HL-60/S4 (cell line): ENCODE measurements around the gene CNTNAP5.

ENCODE experiments used
- in situ Hi-C: fragments of 300-500 bp; cut with MboI; formaldehyde crosslinking; loops from 2 replicates; pipeline ENCODE4 v1.14.3; 2022; ENCODE audit warnings: low sequenced_read_pairs

The CNTNAP5 gene

DNA sequence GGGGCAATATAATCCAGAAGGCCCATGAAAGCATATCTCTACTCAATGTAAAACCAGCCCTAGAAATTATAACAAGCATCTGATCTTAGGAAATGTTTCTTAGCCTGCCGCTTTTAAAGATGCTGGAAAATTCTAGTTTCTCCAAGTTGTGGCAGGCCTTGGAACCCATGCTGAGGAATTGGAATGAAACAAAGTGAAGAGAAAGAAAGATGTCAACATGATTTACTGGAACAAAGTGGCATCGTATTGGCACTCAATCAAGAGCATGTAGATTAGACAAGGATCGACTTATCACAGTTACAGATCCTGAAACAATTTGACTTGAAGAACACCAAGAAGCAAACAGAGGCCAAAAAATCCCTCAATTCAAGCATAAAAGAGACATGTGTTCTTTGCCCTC, 28.7 kb downstream of the CNTNAP5 start:
- in situ Hi-C loops, result no loop called here

DNA sequence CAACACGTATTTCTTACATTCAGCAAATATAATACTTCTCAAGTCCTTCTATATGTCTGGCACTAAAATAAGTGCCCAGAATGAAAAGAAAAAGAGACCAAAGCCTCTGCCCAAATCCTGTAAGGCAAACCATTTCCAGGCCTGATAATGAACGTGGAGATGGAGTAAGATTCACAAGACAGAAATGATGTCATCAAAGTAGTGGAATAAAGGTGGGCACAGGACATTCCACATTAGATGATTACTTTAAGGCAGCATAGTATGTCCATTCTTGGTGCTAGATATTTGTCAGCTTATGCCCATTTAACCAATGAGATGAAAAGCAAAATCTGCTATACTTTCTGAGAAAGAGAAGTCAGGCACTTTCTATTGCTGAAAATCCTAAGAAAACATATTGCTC, 38.5 kb downstream of the CNTNAP5 start:
- in situ Hi-C loops, result no loop called here

DNA sequence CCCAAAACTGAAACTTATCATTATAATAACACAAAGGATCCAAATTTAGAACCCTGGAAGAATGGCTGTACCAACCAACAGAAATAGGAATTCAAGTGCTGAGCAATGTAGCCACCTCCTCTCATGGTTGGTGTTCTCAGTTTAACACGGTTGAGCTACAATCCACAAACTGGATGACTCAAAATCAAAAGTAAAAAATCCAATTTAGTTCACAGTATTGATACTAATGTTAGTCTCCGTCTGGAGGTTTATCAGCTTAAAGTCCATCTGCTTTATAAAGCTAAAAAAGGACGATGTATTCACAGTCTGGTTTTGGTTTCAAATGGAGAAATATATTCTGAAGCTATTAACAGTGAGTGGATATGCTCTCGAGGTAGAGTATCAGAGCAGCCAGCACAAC, 40.5 kb downstream of the CNTNAP5 start:
- in situ Hi-C loops, result no loop called here

DNA sequence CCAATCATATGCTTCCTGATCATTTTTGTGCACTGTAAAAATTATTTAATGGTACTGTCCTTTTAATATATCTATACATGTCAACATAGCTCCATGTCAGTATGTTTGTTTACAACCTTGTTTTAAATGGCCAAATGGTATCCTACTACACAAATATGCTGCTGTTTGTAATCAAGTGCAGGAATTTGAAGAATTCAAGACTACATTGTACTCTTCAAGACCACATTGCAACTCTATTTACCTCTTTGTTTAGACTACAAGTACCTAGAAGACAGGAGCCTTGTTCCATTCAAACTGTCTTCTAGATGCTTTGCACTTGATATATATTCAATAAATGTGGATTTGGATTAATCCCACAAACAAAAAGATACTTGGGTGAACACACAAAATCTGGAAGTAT, 41.7 kb downstream of the CNTNAP5 start:
- in situ Hi-C loops, result no loop called here

DNA sequence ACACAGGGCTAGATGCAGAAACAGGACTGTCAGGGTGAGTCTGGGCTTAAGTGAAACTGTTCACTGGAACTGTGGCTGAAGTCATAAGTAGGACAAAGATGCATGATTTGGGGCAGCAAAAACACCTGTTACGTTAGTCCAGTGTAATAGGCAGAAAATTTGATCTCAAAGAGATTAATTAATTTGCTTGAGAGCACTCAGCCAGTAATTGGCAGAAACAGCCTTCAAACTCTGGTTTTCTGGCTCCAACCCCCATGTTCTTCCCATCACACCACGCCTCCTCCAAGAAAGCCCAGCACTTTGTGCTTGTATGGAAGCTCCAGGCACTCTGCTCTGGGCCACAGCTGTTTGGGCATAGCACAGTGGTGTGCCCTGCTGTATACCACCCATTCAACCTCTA, 54.0 kb downstream of the CNTNAP5 start:
- in situ Hi-C loops, result no loop called here

DNA sequence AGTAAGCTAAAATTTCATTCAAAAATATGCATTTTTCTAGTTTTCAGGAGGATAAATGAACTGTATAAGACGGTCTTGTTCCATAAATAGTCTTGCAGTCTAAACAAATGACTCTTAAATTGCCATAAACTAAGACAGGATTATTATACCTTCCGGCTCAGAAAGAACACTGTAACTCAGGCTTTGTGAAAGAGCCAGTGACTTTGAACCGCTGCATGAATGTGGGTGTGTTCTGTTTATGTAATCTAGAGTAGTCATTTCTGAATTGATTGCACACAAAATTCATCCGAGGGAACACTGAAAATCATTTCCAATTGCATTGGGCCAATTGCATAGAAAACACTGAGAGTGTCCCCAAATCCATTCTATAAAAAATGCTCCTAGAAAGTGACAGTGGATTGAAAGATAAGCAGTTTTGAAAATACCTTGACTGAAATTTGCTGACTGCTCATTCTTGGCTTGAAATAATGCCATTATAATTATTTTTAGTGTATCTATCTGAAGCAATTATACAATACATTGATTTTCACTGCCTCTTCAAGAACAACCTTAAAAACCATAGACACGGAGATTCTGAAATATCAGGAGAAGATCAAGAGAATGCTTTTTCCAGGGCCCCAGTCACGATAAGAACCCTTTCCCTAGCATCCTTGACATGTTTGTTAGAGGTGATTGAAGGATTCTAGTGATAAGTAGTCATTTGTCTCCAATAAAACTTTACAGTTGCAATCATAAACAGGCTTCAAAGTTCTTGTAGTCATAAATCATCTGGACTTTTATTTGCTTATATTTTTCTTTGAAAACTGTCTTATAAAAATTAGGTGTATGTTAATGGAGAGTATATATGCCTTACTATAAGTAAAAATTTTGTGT, 55.4 kb downstream of the CNTNAP5 start:
- in situ Hi-C loops, result no loop called here

DNA sequence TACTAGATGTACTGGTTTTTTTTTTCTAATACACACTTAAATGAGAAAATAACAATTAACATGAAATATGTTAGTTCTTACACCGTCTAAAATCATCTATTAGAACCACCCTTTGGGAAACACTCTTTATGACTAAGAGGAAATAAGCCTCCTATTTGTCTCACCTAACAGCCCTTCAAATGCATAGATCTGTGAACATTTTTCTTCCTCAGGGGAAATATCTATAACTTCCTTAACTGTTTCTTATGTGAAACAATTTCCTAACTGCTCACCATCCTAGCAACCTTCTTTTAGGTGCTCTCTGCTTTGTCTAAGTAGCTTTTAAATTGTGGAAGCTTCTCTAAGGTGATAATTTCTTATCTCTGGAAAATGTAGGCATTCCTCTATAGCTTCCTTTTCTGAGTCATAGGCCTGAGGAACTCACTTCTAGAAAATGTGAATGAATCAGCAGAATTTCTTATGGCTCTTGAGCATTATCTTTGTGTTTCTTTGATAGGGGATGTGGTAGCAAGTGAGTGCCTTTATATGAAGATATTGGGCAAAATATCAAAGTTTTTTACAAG, 56.1 kb downstream of the CNTNAP5 start:
- in situ Hi-C loops, result no loop called here

DNA sequence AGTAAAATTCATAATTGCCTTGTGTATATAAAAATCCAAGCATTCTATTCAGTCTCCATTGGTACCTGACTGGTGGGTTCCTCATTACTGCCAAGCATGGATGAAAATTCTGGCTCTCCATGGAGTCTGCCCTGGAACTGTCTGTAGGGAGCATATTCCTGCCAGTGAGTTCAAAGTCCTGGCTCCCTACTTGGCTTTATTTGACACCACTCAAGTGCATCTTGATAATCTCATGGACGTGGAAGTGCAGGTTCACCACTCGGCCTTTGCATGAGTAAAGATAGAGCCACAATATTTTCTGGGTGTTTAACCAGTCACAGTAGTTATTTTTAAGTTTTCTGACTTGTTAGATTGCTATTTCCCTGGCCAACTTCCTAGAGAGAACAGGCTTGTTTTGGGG, 63.5 kb downstream of the CNTNAP5 start:
- in situ Hi-C loops, result no loop called here

DNA sequence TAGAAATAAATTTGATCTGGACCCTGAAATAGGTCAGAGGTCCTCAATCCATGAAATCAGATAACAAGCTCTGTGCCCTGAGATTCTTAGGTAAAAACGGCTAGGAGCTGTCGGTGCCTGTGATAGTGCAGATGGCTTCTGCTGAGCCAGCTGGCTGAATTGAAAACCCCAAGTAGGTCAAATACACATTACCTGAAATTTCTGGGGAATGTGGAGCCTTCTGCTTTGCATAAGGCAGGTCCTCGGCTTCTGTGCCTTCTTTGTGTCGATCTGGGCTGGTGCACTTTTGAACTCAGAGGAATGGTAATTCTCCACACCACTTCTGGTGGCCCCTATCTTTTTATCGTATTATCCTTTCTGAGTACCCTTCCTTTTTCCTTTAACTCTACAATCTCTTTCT, 66.6 kb downstream of the CNTNAP5 start:
- in situ Hi-C loops, result no loop called here

DNA sequence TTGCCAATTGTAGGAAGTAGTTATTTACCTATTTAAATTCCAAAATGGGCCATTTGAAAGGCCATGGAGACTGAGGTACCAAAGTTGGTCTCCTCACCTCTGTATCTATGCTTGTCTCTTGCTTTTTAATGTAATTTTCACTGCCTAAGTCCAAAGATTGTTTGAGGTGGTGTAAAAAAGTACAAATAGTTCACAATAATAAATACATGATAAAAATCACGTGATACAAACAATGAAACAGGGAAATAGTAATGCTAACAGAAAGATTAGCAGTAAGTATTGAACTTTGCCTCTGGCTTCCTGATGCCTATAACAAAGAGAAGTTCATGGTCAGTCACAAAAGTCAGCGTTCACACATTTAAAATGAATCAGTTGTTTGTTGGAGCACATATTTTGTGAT, 67.6 kb downstream of the CNTNAP5 start:
- in situ Hi-C loops, result no loop called here

DNA sequence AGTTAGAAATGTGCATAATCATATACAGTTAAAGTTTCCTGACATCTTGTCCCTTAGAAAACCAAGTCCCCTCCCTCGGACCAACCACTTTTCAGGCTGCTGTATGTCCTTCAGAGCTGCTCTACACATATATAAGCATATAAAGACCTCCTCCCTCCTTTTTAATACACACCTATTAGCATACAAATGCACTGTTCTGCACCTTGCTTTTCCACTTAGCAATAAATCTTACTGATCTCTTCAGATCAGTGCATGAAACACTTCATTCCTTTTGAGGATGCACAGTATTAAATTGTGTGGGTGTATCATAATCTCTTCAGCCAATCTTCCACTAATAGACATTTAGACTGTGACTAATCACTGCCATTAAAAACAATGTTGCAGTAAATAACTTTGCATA, 79.8 kb downstream of the CNTNAP5 start:
- in situ Hi-C loops, result no loop called here

DNA sequence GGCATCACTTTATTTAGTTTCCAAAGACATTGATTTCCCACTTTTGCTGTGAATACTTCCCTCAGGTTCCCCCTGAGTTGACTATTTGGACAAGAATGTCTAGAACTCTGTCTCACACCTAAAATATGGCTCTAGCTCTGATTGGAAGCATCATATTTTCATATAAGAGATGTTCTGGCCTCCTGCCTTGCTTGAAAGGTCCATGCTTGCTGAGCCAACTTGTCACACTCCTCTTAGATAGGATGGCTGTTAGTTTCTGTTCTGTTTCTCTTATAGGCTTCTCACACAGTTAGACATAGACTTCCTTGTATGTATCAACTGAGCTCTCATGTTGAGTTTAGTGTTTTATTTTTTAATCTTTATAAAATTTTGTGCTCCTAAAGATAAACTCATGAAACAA, 87.1 kb downstream of the CNTNAP5 start:
- in situ Hi-C loops, result no loop called here

DNA sequence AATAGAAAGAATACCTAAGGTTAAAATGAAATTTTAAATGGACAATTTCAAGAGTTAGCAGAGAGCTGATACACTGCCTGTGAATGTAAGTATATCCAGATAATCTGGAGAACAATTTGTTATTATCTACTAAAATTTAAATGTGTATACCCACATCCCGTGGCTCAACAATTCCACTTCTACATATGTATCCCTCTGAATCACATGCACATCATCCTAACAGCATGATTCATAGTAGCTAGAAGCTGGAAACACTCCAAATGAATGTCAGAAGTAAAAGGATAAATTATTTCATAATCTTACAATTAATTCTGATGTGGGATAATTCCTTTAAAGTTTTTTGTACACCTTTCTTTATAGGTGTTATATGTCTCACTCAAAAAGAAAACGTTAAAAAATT, 87.9 kb downstream of the CNTNAP5 start:
- in situ Hi-C loops, result no loop called here

DNA sequence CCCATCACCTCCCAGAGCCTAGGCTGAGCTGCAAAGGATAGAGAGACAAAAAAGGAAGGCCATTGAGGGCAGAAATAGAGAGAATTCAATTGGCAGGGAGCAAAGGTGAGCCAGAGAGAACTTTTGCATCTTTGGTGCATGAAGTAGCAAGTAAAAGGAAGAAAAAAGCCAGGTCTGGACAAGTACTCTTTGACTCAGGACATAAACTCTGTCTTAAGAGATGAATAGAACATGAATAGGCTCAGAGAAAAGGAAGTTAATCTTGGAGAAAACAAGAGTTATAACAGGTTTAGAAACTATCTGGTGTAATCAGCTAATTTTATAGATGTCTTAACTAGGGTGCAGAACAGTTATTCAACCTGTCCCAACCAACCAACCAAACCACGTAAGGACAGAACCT, 95.2 kb downstream of the CNTNAP5 start:
- in situ Hi-C loops, result no loop called here

DNA sequence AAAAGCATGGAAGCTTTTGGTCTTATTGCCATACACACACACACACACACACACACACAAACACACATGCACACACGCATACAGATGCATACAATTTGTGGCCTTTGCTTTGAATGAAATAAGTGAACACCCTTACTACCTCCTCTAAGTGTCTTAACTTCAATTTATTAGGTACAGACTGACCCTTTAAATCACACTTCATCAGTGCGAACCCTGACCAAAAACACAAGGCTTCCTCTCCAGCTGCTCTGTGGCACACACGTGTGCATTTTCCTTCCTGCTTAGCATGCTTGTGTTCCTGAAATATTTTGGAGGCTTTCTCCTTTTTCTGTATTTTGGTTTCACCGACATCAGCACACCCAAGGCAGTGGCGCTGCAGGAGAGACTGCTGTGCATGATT, 96.0 kb downstream of the CNTNAP5 start:
- in situ Hi-C loops, result no loop called here

DNA sequence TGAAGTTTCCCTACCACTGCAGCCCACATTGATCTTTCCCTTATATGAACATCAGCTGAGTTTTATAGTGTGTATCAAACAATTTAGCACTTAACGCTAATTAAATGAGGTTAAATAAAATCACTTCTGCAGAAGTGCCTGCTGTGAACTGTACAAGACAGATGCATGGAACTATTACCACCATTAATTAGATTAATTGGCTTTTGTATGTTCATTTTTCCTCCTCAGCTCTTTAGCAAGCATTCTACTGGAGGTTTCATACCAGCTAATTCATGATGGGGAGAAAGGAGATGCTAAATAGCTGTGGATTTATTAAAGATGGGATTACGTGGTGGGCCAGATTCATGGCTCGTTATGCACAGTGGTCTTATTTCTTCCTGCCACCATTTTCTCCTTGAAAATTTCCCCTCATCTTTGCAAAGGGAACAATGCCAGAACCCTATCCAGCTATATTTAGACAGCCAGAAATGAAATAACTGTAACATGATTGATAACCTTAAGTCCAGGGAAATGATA, 96.7 kb downstream of the CNTNAP5 start:
- in situ Hi-C loops, result no loop called here

DNA sequence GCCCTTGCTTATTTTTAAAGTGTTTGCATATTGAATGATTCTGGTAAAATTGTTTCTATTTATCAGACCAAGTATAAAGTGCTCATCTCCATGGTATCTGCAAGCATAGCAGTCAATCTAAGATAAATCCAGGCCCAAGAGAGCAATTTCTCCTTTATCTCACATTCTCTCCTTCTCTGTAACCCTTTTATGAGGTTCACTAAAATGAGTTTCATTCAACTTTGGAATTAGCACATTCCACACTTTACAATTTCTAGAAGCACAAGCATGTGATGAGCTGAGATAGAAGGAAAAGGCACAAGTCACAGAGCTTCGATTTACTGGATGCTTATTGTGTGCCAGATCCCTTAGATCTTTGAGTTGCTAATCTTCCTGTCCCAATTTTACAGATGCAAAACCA, 97.3 kb downstream of the CNTNAP5 start:
- in situ Hi-C loops, result no loop called here

DNA sequence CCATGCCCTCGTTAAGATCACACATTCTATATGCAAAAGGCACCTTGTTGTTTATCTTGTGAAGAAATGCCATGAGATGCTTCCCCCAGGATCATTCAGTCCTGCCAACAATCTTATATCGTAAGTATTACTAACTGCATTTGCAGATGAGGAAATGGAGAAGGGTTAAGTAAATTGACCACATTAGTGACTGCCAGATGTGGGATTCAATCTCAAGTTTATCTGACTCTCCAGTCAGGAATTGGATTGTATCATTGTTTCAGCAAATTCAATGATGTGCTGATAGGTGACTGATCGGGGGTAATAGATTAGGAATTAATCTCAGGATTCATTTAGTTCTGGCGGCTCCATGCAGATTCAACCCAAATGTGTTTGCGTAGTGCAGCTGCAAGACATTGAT, 106.2 kb downstream of the CNTNAP5 start:
- in situ Hi-C loops, result no loop called here

DNA sequence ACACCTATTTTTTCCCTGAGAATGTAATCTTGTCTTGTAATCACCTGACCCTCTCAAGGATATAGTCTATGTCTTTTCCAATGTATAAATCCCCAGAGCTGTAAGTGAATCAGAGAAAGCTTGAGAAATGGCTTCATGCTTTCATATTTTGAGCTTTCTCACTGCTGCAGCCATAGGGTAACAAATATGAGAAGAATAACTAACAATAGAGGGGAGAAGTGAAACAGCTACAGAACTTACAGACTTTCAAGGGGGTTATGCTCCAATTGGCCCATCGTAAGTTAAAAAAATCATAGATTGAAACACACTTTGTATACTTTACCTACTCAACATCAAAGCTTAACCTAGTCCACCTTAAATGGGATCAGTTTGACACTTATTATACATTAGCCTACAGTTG, 111.0 kb downstream of the CNTNAP5 start:
- in situ Hi-C loops, result no loop called here

DNA sequence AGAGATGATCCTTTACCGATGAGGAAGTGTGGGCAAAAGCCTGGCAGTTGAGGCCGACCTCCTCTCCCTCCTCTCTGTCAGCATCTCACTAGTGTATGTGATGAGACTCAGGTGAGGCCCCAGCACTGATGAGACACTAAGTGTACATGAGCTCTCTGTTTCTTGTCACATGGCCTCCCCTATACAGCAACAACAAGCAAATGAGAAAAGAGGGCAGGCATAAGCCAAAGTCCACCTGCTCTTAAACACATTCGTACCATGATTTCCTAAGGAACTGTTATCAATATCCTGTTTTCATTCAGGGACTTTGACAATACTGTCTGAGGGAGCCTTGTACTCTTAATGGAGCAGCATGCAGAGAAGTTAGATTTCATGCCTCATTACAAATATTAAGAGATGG, 113.0 kb downstream of the CNTNAP5 start:
- in situ Hi-C loops, result no loop called here

DNA sequence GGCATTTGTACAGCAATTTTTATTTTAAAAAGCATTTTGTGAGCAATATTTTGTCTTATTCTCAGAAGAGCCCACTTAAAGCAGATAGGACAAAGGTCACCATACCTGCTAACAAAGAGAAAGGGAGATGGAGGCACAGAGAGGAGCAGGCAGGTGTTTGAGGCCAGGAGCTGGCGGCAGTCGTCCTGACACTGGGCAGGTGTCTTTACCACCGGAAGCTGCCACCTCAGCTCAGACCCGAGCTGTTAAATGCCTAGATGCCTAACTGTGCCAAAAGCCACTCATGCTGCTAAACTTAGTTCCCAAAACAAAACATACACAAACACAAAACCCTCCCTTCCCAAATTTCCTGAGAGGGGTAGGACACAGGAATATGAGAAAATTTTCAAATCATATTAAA, 120.9 kb downstream of the CNTNAP5 start:
- in situ Hi-C loops, result no loop called here

DNA sequence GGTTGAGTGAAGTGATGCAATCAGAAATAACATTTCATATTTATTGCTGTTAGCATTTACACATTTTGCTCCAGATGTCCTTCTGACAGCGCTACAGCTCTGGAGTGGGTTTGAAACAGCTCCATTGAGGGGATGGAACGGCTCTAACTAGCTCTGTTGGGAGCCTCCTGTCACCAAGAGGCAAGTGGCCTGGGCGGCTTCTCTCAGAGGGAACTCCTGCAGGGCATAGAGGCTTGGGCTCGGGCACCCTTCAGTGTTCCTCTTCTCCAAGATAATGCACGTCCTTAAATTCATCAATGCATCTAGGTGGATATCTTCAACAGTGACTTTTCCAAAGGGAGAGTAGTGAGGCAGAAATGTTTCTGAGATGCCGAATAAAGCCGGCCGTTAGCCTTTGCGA, 122.5 kb downstream of the CNTNAP5 start:
- in situ Hi-C loops, result no loop called here

DNA sequence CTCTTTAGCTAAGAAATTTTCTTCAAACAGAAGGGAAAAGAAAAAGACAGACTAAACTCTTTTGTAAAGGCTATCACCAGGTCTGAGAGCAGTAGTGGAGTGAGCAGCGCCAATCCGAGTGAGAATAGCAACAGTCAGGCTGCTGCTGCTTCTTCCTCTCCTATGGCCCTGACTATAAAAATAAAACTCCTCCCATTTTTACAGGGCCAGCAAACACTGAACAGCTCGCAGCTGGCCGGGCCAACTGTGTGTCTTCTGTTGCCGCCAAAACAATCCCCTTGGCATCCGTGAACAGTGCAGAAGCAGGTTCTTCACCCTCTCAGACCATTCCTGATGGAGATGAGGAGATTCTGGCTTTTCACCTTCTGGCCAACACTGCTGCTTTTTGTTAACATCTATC, 124.5 kb downstream of the CNTNAP5 start:
- in situ Hi-C loops, result no loop called here
